Neural progenitor cell (in vitro differentiated cells): ENCODE data around the gene TMEM87A. TPM values are rescaled to one million over a fixed set of nuclear protein-coding genes. Genes with fewer than 3 reads are reported as not detected.

Source experiments
- DNase-seq: peaks from one replicate; pipeline ENCODE4 v3.0.0-alpha.2; 2016; ENCODE audit warnings: low spot score
- H2AFZ ChIP-seq: fragments of 200-600 bp; sonication (generic); replicated peaks from 2 replicates; pipeline ENCODE4 v1.6.1; 2016; ENCODE audit warnings: antibody characterized with exemption
- H3F3A ChIP-seq: fragments of 200-600 bp; sonication (generic); 2 replicates; pipeline ENCODE4 v1.6.1; 2016; ENCODE audit warnings: antibody characterized with exemption, low read depth
- H3K27ac ChIP-seq: fragments of 200-600 bp; sonication (generic); 2 replicates; pipeline ENCODE4 v1.5.1; 2016; ENCODE audit warnings: mild to moderate bottlenecking
- H3K27me3 ChIP-seq: fragments of 200-600 bp; sonication (generic); 2 replicates; pipeline ENCODE4 v1.6.1; 2016; ENCODE audit warnings: mild to moderate bottlenecking, moderate library complexity
- H3K36me3 ChIP-seq: fragments of 200-600 bp; sonication (generic); 2 replicates; pipeline ENCODE4 v1.5.1; 2016
- H3K4me1 ChIP-seq: fragments of 200-600 bp; sonication (generic); 2 replicates; pipeline ENCODE4 v1.6.1; 2016; ENCODE audit warnings: mixed run types
- H3K4me2 ChIP-seq: fragments of 200-600 bp; sonication (generic); 2 replicates; pipeline ENCODE4 v1.6.1; 2016
- H3K4me3 ChIP-seq: fragments of 200-600 bp; sonication (generic); 2 replicates; pipeline ENCODE4 v1.5.1; 2016
- H3K79me2 ChIP-seq: fragments of 200-600 bp; sonication (generic); 2 replicates; pipeline ENCODE4 v1.6.1; 2016; ENCODE audit warnings: low read depth
- H3K9ac ChIP-seq: fragments of 200-600 bp; sonication (generic); 2 replicates; pipeline ENCODE4 v1.6.1; 2016
- H3K9me3 ChIP-seq: fragments of 200-600 bp; sonication (generic); 2 replicates; pipeline ENCODE4 v1.5.1; 2016; ENCODE audit warnings: low read depth
- H4K20me1 ChIP-seq: fragments of 200-600 bp; sonication (generic); 2 replicates; pipeline ENCODE4 v1.6.1; 2016; ENCODE audit warnings: low read depth
- H3K27ac Mint-ChIP-seq: 3 replicates; pipeline ENCODE4 v1.8.0; 2021; ENCODE audit warnings: mixed read lengths
- H3K27me3 Mint-ChIP-seq: 2 replicates; pipeline ENCODE4 v1.8.0; 2022; ENCODE audit warnings: low read depth, mild to moderate bottlenecking, inconsistent platforms, moderate library complexity, mixed read lengths; ENCODE audit not compliant: insufficient read depth
- H3K36me3 Mint-ChIP-seq: 3 replicates; pipeline ENCODE4 v1.8.0; 2021; ENCODE audit warnings: mixed read lengths
- H3K4me1 Mint-ChIP-seq: 3 replicates; pipeline ENCODE4 v1.8.0; 2021; ENCODE audit warnings: mixed read lengths
- H3K4me3 Mint-ChIP-seq: 3 replicates; pipeline ENCODE4 v1.8.0; 2021; ENCODE audit warnings: mild to moderate bottlenecking, moderate library complexity, mixed read lengths
- H3K9me3 Mint-ChIP-seq: 3 replicates; pipeline ENCODE4 v1.8.0; 2020; ENCODE audit warnings: mixed read lengths
- CTCF ChIP-seq: fragments of 200-600 bp; sonication (generic); IDR thresholded peaks from 2 replicates; pipeline ENCODE4 v1.5.1; 2017; ENCODE audit warnings: antibody characterized with exemption, mild to moderate bottlenecking
- EZH2 ChIP-seq: fragments of 200-600 bp; sonication (generic); IDR thresholded peaks from 2 replicates; pipeline ENCODE4 v1.6.1; 2017; ENCODE audit warnings: antibody characterized with exemption, mild to moderate bottlenecking, moderate library complexity
- EZH2phosphoT487 ChIP-seq: fragments of 200-600 bp; sonication (generic); IDR thresholded peaks from 2 replicates; pipeline ENCODE4 v1.6.1; 2017; ENCODE audit warnings: antibody characterized with exemption
- total RNA-seq: library from RNA; depleted of rRNA; stranded (reverse); fragments of >200 nt; gene quantifications from 2 replicates; pipeline ENCODE4 v1.2.3, GENCODE V29; 2015; ENCODE audit warnings: low replicate concordance

TMEM87A gene
- total RNA-seq, 1 donor from 2014 or later = 47.0 TPM

GRCh38 chr15:42171122-42171521, 102.1 kb downstream of the TMEM87A start:
- no peaks in the 10 kb centered on the region for H3K27me3 ChIP-seq
- Mint-ChIP-seq H3K4me3 (no peak overlapping the region), H3K27me3 (no peaks in the 10 kb centered on the region), H3K27ac (no peak overlapping the region), H3K9me3 (no peaks in the 10 kb centered on the region), H3K36me3 (peaks cover 28% of the 10 kb centered on the region), H3K4me1 (no peaks in the 10 kb centered on the region)
- H3K4me1 ChIP-seq = no peaks in the 10 kb centered on the region
- H3K4me3 ChIP-seq = no peak overlapping the region
- no peak overlapping the region for H3K27ac ChIP-seq
- no peaks in the 10 kb centered on the region for H3K79me2 ChIP-seq
- TF ChIP-seq EZH2 = no peak
- TF ChIP-seq CTCF = no peak
- no peak for TF ChIP-seq EZH2phosphoT487
- DNase-seq = no peak
- no peak overlapping the region for H3K4me2 ChIP-seq
- no peaks in the 10 kb centered on the region for H3F3A ChIP-seq
- H2AFZ ChIP-seq = no peak overlapping the region
- H4K20me1 ChIP-seq = no peaks in the 10 kb centered on the region
- no peaks in the 10 kb centered on the region for H3K36me3 ChIP-seq
- H3K9me3 ChIP-seq = no peaks in the 10 kb centered on the region
- H3K9ac ChIP-seq = no peak overlapping the region

- no peak for DNase-seq
- no peaks in the 10 kb centered on the region for H3F3A ChIP-seq
- H3K9me3 ChIP-seq = no peaks in the 10 kb centered on the region
- H3K4me2 ChIP-seq = no peak overlapping the region
- H3K9me3 Mint-ChIP-seq = no peaks in the 10 kb centered on the region
- no peak overlapping the region for H3K4me3 ChIP-seq
- no peaks in the 10 kb centered on the region for H3K79me2 ChIP-seq
- H4K20me1 ChIP-seq = no peaks in the 10 kb centered on the region
- H3K4me1 Mint-ChIP-seq = no peaks in the 10 kb centered on the region
- H3K4me1 ChIP-seq = no peaks in the 10 kb centered on the region
- peak overlapping the region; percentile 30 for H3K27ac Mint-ChIP-seq
- H3K36me3 ChIP-seq = peaks cover 4% of the 10 kb centered on the region
- TF ChIP-seq EZH2 (no peak), CTCF (no peak), EZH2phosphoT487 (no peak)
- no peaks in the 10 kb centered on the region for H3K27me3 ChIP-seq
- peaks cover 31% of the 10 kb centered on the region for H3K36me3 Mint-ChIP-seq
- H3K27ac ChIP-seq = no peak overlapping the region
- no peak overlapping the region for H3K9ac ChIP-seq
- H3K4me3 Mint-ChIP-seq = no peak overlapping the region
- no peak overlapping the region for H2AFZ ChIP-seq
- no peaks in the 10 kb centered on the region for H3K27me3 Mint-ChIP-seq
Observed at GRCh38 chr15:42166225-42166940, 106.8 kb downstream of the TMEM87A start.

GRCh38 chr15:42165106-42165505, 108.1 kb downstream of the TMEM87A start:
- Mint-ChIP-seq H3K36me3 (peaks cover 31% of the 10 kb centered on the region), H3K4me3 (no peak overlapping the region), H3K9me3 (no peaks in the 10 kb centered on the region), H3K27me3 (no peaks in the 10 kb centered on the region), H3K27ac (no peak overlapping the region), H3K4me1 (peaks cover under 1% of the 10 kb centered on the region)
- Histone ChIP-seq H2AFZ (no peak overlapping the region), H4K20me1 (no peaks in the 10 kb centered on the region), H3K9ac (no peak overlapping the region), H3K4me1 (no peaks in the 10 kb centered on the region), H3K36me3 (peaks cover 4% of the 10 kb centered on the region), H3F3A (no peaks in the 10 kb centered on the region), H3K79me2 (no peaks in the 10 kb centered on the region), H3K27ac (no peak overlapping the region), H3K4me3 (no peak overlapping the region), H3K9me3 (no peaks in the 10 kb centered on the region), H3K27me3 (no peaks in the 10 kb centered on the region), H3K4me2 (no peak overlapping the region)
- DNase-seq = no peak
- TF ChIP-seq EZH2 (no peak), EZH2phosphoT487 (no peak), CTCF (no peak)
